Liver (tissue), 9 donors: ENCODE measurements around the gene CFAP251. TPM values are rescaled to one million over a fixed set of nuclear protein-coding genes. Genes with fewer than 3 reads are reported as not detected.

Experiments
- DNase-seq: peaks from one replicate; pipeline ENCODE4 v3.0.0-alpha.2; 2017; ENCODE audit warnings: low spot score
- H3K27ac ChIP-seq, 2 donors: one replicate each; pipeline ENCODE4 v1.7.0; 2013; ENCODE audit warnings: inconsistent platforms in 2 of 2, low read length in 2 of 2, control low read depth in 1 of 2, low read depth in 1 of 2, mild to moderate bottlenecking in 1 of 2
- H3K27me3 ChIP-seq, 4 donors: one replicate each; pipeline versions ENCODE4 v1.6.1 to v1.7.0; 2013; ENCODE audit warnings: low read length in 3 of 4, inconsistent platforms in 1 of 4, mild to moderate bottlenecking in 1 of 4, moderate library complexity in 1 of 4; ENCODE audit not compliant: control insufficient read depth in 4 of 4, insufficient read depth in 4 of 4
- H3K36me3 ChIP-seq, 4 donors: one replicate each; pipeline versions ENCODE4 v1.6.1 to v1.7.0; 2013; ENCODE audit warnings: low read length in 3 of 4, mild to moderate bottlenecking in 3 of 4, low read depth in 1 of 4, moderate library complexity in 1 of 4; ENCODE audit not compliant: control insufficient read depth in 4 of 4, insufficient read depth in 3 of 4
- H3K4me1 ChIP-seq, 4 donors: one replicate each; pipeline versions ENCODE4 v1.6.1 to v1.7.0; 2013; ENCODE audit warnings: low read length in 3 of 4, mild to moderate bottlenecking in 3 of 4, moderate library complexity in 1 of 4; ENCODE audit not compliant: control insufficient read depth in 4 of 4, insufficient read depth in 4 of 4
- H3K4me3 ChIP-seq, 3 donors: one replicate each; pipeline versions ENCODE4 v1.6.1 to v1.7.0; 2013; ENCODE audit warnings: low read length in 3 of 3, control low read depth in 1 of 3, low read depth in 1 of 3, mild to moderate bottlenecking in 1 of 3
- H3K9ac ChIP-seq, 2 donors: one replicate each; pipeline ENCODE4 v1.7.0; 2013; ENCODE audit warnings: low read length in 2 of 2, mild to moderate bottlenecking in 2 of 2, moderate library complexity in 2 of 2, control low read depth in 1 of 2, low read depth in 1 of 2
- H3K9me3 ChIP-seq, 4 donors: one replicate each; pipeline versions ENCODE4 v1.6.1 to v1.7.0; 2013; ENCODE audit warnings: low read length in 3 of 4; ENCODE audit not compliant: control insufficient read depth in 4 of 4
- CTCF ChIP-seq: fragments of 150-350 bp; IDR thresholded peaks from 2 replicates; pipeline ENCODE4 v1.5.1; 2017; ENCODE audit warnings: improper control_type of control experiment, low read depth, low read length; ENCODE audit not compliant: missing input control
- EGR1 ChIP-seq, 2 donors: IDR thresholded peaks; 2 replicates each; pipeline ENCODE4 v1.6.1; 2016 to 2018; ENCODE audit warnings: antibody characterized with exemption in 2 of 2, low read depth in 2 of 2
- FOXA1 ChIP-seq: IDR thresholded peaks from 2 replicates; pipeline ENCODE4 v1.6.1; 2016; ENCODE audit warnings: antibody characterized with exemption
- GABPA ChIP-seq, 2 donors: IDR thresholded peaks in 1 of 2; conservative IDR thresholded peaks in 1 of 2; 2 replicates each; pipeline ENCODE4 v1.6.1; 2016; ENCODE audit warnings: antibody characterized with exemption in 2 of 2, mild to moderate bottlenecking in 1 of 2, moderate library complexity in 1 of 2
- HNF4G ChIP-seq: IDR thresholded peaks from 2 replicates; pipeline ENCODE4 v1.6.1; 2016; ENCODE audit warnings: antibody characterized with exemption
- MAX ChIP-seq: IDR thresholded peaks from 2 replicates; pipeline ENCODE4 v1.6.1; 2016; ENCODE audit warnings: antibody characterized with exemption
- NR2F2 ChIP-seq: IDR thresholded peaks from 2 replicates; pipeline ENCODE4 v1.6.1; 2016; ENCODE audit warnings: antibody characterized with exemption
- RAD21 ChIP-seq, 2 donors: IDR thresholded peaks; 2 replicates each; pipeline ENCODE4 v1.6.1; 2016; ENCODE audit warnings: antibody characterized with exemption in 2 of 2, mild to moderate bottlenecking in 2 of 2
- RXRA ChIP-seq, 2 donors: IDR thresholded peaks; 2 replicates each; pipeline ENCODE4 v1.6.1; 2017 to 2018; ENCODE audit warnings: antibody characterized with exemption in 2 of 2, mild to moderate bottlenecking in 1 of 2
- SP1 ChIP-seq: IDR thresholded peaks from 2 replicates; pipeline ENCODE4 v1.6.1; 2018; ENCODE audit warnings: antibody characterized with exemption, mild to moderate bottlenecking
- TAF1 ChIP-seq: conservative IDR thresholded peaks from 2 replicates; pipeline ENCODE4 v1.6.1; 2016; ENCODE audit warnings: antibody characterized with exemption, mild to moderate bottlenecking
- YY1 ChIP-seq: IDR thresholded peaks from 2 replicates; pipeline ENCODE4 v1.6.1; 2016; ENCODE audit warnings: antibody characterized with exemption, mild to moderate bottlenecking
- WGBS: extraction: QIAGEN DNeasy Blood & Tissue Kit; methylation state at CpG from one replicate; pipeline ENCODE4 v1.1.7; 2013; 5-methylcytosine and 5-hydroxymethylcytosine counted together
- polyA plus RNA-seq, 2 donors: library from polyadenylated mRNA; stranded (reverse) in 1 of 2; unstranded in 1 of 2; fragments of 200-250 nt in 1 of 2; fragments of >200 nt in 1 of 2; fragmentation: Nextera tagmentation in 1 of 2; extraction: Ambion mirVana in 1 of 2; gene quantifications; one replicate each; pipeline versions ENCODE4 v1.2.1 to v1.2.3, GENCODE V29; 2013 to 2015
- total RNA-seq, 2 donors: library from RNA; depleted of rRNA; stranded (reverse); fragments of >200 nt; gene quantifications; one replicate each; pipeline ENCODE4 v1.2.3, GENCODE V29; 2014
- TF ChIP-seq, protein P1 (sequence below): IDR thresholded peaks from 2 replicates; pipeline ENCODE4 v1.6.1; 2016; ENCODE audit warnings: antibody characterized with exemption, mild to moderate bottlenecking
- donor health status: healthy.
- donor health status: healthy.
- donor health status: healthy.
- donor health status: healthy.
- donor health status: healthy.

CFAP251 gene
- total and polyA plus RNA-seq, 4 donors: 1.6 to 4.0 (median 2.0) TPM

DNA sequence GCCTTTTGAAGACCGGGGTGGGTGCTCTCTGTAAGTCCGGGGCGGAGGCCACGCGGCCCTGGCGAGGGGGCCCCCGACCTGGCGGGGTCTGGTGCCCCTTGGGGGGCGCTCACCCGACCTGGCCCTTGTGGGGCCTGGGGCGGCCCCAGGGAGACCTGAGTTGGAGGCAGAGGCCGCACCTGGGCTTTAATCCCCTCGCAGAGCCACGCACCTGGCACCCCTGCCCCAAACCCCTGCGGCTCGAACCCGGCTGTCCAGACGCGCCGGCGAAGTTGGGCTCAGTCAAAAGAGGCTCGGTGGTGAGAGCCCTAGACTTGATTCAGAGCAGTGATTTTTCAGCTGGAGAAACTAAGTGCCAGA, 267 bp downstream of the CFAP251 start:
- H3K27ac ChIP-seq: no peak overlapping the region
- H3K9ac ChIP-seq: no peak overlapping the region
- no peak for TF ChIP-seq RAD21 (IDR thresholded peaks at IDR 0.05)
- no peak for TF ChIP-seq YY1
- no peak for TF ChIP-seq MAX
- TF ChIP-seq NR2F2: no peak
- TF ChIP-seq EGR1 (IDR thresholded peaks at IDR 0.05; ENCODE audit: low read depth in 2 of 2): no peak
- no peak for TF ChIP-seq FOXA1
- TF ChIP-seq SP1: no peak
- no peak for TF ChIP-seq TAF1
- H3K4me1 ChIP-seq: peaks cover 0 to 14% (median 9%) of the 10 kb centered on the region in 4 donors
- H3K27me3 ChIP-seq: no peaks in the 10 kb centered on the region
- H3K36me3 ChIP-seq: peaks cover 4 to 19% (median 14%) of the 10 kb centered on the region in 4 donors
- WGBS: 37% methylated on average over 22 of the region's 22 CpGs
- no peaks in the 10 kb centered on the region for H3K9me3 ChIP-seq
- no peak for DNase-seq
- H3K4me3 ChIP-seq: peak overlapping the region in 1 of 3 donors; percentile 41

DNA sequence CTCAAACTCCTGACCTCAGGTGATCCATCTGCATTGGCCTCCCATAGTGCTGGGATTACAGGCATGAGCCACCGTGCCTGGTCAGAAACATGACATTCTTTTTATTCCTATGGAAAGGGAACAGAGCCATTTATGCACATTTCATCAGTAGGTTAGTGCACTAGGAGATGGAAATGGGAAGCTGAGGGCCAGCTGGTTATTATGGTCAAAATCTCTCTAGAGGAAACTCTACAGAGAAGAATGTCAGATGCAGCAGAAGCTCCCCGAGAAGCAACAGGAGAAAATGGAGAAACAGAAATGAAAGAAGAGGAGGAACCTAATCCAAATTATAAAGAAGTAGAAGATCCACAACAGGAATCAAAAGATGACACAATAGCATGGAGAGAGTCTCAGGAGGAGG, 2.7 kb downstream of the CFAP251 start:
- WGBS: 80% methylated on average over 2 of the region's 2 CpGs
- Histone ChIP-seq H3K9me3 (no peaks in the 10 kb centered on the region), H3K36me3 (peaks cover 3 to 11% (median 5%) of the 10 kb centered on the region in 4 donors), H3K4me1 (peaks cover 2 to 14% (median 9%) of the 10 kb centered on the region in 4 donors), H3K27me3 (no peaks in the 10 kb centered on the region), H3K9ac (no peak overlapping the region), H3K4me3 (no peak overlapping the region), H3K27ac (no peak overlapping the region)
- DNase-seq: no peak
- TF ChIP-seq CTCF (no peak), HNF4G (no peak), RXRA (IDR thresholded peaks at IDR 0.05) (no peak)

GRCh38 chr12:121925358-121925695, 6.9 kb downstream of the CFAP251 start:
- TF ChIP-seq FOXA1 (no peak), YY1 (no peak), NR2F2 (no peak), GABPA (IDR thresholded peaks at IDR 0.05 in 1 of 2, conservative IDR thresholded peaks at IDR 0.05 in 1 of 2) (no peak)
- TF ChIP-seq, protein P1, sequence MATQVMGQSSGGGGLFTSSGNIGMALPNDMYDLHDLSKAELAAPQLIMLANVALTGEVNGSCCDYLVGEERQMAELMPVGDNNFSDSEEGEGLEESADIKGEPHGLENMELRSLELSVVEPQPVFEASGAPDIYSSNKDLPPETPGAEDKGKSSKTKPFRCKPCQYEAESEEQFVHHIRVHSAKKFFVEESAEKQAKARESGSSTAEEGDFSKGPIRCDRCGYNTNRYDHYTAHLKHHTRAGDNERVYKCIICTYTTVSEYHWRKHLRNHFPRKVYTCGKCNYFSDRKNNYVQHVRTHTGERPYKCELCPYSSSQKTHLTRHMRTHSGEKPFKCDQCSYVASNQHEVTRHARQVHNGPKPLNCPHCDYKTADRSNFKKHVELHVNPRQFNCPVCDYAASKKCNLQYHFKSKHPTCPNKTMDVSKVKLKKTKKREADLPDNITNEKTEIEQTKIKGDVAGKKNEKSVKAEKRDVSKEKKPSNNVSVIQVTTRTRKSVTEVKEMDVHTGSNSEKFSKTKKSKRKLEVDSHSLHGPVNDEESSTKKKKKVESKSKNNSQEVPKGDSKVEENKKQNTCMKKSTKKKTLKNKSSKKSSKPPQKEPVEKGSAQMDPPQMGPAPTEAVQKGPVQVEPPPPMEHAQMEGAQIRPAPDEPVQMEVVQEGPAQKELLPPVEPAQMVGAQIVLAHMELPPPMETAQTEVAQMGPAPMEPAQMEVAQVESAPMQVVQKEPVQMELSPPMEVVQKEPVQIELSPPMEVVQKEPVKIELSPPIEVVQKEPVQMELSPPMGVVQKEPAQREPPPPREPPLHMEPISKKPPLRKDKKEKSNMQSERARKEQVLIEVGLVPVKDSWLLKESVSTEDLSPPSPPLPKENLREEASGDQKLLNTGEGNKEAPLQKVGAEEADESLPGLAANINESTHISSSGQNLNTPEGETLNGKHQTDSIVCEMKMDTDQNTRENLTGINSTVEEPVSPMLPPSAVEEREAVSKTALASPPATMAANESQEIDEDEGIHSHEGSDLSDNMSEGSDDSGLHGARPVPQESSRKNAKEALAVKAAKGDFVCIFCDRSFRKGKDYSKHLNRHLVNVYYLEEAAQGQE: no peak
- peak overlapping the region; percentile 60 to 62 for H3K27ac ChIP-seq
- H3K4me1 ChIP-seq: peaks cover 0 to 2% (median 0%) of the 10 kb centered on the region in 4 donors
- no peaks in the 10 kb centered on the region for H3K9me3 ChIP-seq
- no peak for DNase-seq
- no peak overlapping the region for H3K9ac ChIP-seq
- H3K4me3 ChIP-seq: no peak overlapping the region
- H3K27me3 ChIP-seq: no peaks in the 10 kb centered on the region
- WGBS: 60% methylated on average over 7 of the region's 7 CpGs
- no peaks in the 10 kb centered on the region for H3K36me3 ChIP-seq
